DMS79 (cell line): ENCODE data around the gene FOXC1.

Source experiments
- DNase-seq: peaks from one replicate; lab custom pipeline; 2025; lab: John Stamatoyannopoulos, UW

FOXC1 gene

GRCh38 chr6:1624058-1624850, 14.5 kb downstream of the FOXC1 start:
- DNase-seq, result no peak

GRCh38 chr6:1624851-1625781, 15.4 kb downstream of the FOXC1 start:
- no peak for DNase-seq

GRCh38 chr6:1625794-1626435, 16.2 kb downstream of the FOXC1 start:
- no peak for DNase-seq

GRCh38 chr6:1626481-1626880, 16.8 kb downstream of the FOXC1 start:
- DNase-seq, result no peak

- no peak for DNase-seq
Observed at GRCh38 chr6:1627827-1628560, 18.3 kb downstream of the FOXC1 start.

- DNase-seq, result no peak
Observed at GRCh38 chr6:1629316-1629715, 19.6 kb downstream of the FOXC1 start.

- no peak for DNase-seq
Observed at GRCh38 chr6:1630212-1630770, 20.6 kb downstream of the FOXC1 start.

GRCh38 chr6:1630771-1631217, 21.1 kb downstream of the FOXC1 start:
- peak; percentile 58 for DNase-seq

- no peak for DNase-seq
Observed at GRCh38 chr6:1631251-1631650, 21.5 kb downstream of the FOXC1 start.

GRCh38 chr6:1633366-1634021, 23.8 kb downstream of the FOXC1 start:
- no peak for DNase-seq

GRCh38 chr6:1634081-1634480, 24.4 kb downstream of the FOXC1 start:
- DNase-seq, result no peak

GRCh38 chr6:1635305-1636010, 25.7 kb downstream of the FOXC1 start:
- no peak for DNase-seq

- no peak for DNase-seq
Observed at GRCh38 chr6:1636272-1636825, 26.6 kb downstream of the FOXC1 start.

- peak; percentile 43 for DNase-seq
Observed at GRCh38 chr6:1636971-1637871, 27.5 kb downstream of the FOXC1 start.

- DNase-seq, result no peak
Observed at GRCh38 chr6:1639430-1639829, 29.7 kb downstream of the FOXC1 start.

GRCh38 chr6:1640476-1640875, 30.8 kb downstream of the FOXC1 start:
- DNase-seq, result no peak

GRCh38 chr6:1641343-1641885, 31.7 kb downstream of the FOXC1 start:
- no peak for DNase-seq

GRCh38 chr6:1643111-1643510, 33.4 kb downstream of the FOXC1 start:
- no peak for DNase-seq
